Endothelial cell of umbilical vein (primary cell): Measurements from ENCODE around the gene RGPD8.

ENCODE experiments used
- POLR2AphosphoS5 ChIP-seq: IDR thresholded peaks from 2 replicates; pipeline ENCODE4 v1.6.1; 2012; ENCODE audit warnings: low read depth, mild to moderate bottlenecking, control low read depth, low read length, moderate library complexity; ENCODE audit not compliant: insufficient read depth
- TF ChIP-seq, protein P1 (sequence below): IDR thresholded peaks from 2 replicates; pipeline ENCODE4 v1.6.1; 2011; ENCODE audit not compliant: insufficient read depth, insufficient read length

DNA sequence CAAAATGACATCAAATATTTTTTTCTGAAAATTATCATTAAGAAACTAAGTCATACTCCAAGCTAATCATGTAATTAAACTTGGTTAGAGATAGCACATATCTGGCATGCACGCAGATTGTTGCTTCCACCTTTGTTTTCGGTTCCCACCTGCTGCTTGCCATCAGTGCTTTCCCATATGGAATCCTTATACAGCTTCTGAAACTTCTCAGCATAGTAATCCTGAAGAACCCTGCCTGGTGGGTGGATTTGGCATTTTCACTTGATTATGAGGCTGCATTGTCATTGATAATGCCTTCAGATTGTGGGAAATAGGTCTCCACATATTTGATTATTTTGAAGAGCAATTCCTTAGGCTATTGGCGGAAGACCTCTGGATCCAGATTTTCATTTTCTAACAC, 110.5 kb downstream of the RGPD8 start:
- no peak for TF ChIP-seq POLR2AphosphoS5
- TF ChIP-seq, protein P1, sequence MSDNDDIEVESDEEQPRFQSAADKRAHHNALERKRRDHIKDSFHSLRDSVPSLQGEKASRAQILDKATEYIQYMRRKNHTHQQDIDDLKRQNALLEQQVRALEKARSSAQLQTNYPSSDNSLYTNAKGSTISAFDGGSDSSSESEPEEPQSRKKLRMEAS, result no peak
